Measurements from ENCODE around the gene NEDD4L. TPM values are rescaled to one million over a fixed set of nuclear protein-coding genes. Genes with fewer than 3 reads are reported as not detected.

Gene NEDD4L
- polyA plus RNA-seq, 1 donor (not counting 4 experiments of a cell fraction or from before 2014, with no cell fraction given): 52.6 TPM

DNA sequence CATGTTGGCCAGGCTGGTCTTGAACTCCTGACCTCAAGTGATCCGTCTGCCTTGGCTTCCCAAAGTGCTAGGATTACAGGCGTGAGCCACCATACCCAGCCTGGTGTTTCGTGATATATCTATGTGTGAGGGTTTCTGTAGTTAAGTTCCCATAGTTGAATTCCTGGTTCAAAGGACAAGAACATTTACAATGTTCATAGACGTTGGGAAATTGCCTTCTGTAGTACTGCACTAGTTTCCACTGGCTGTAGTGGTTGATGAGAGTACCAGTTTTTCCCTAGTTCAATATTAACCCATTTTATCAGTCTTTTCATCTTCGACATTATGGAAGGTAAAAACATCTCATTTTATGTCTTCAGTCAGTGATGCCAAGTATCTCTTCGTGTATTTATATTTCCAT, 171.0 kb downstream of the NEDD4L start:
- no peak for FAIRE-seq
- no peaks in the 10 kb centered on the region for H3K9me3 ChIP-seq (ENCODE audit: control insufficient read depth, low read depth, low read length)
- no peaks in the 10 kb centered on the region for H3K36me3 ChIP-seq (ENCODE audit: control insufficient read depth in 2 of 2, extremely low read depth in 1 of 2, insufficient read depth in 2 of 2, low read length in 2 of 2)
- no peak overlapping the region for H3K27ac ChIP-seq (ENCODE audit: control insufficient read depth, insufficient read depth, low read length)
- TF ChIP-seq EZH2 (IDR thresholded peaks at IDR 0.05; ENCODE audit: low read length): no peak
- TF ChIP-seq CTCF (optimal IDR thresholded peaks at IDR 0.05 in 1 of 3, IDR thresholded peaks at IDR 0.05 in 1 of 3, conservative IDR thresholded peaks at IDR 0.05 in 1 of 3; ENCODE audit: extremely low read depth in 1 of 3, insufficient read depth in 2 of 3, low read length in 3 of 3): no peak
- peaks cover 68% of the 10 kb centered on the region for H3K4me1 ChIP-seq (ENCODE audit: control insufficient read depth, extremely low read depth, insufficient read depth, low read length)
- dilution Hi-C loops (cut with MboI; ENCODE audit: extremely low pct_ligation_motif_present, low sequenced_read_pairs): no loop called here
- no peak overlapping the region for H3K4me3 ChIP-seq (ENCODE audit: control insufficient read depth in 2 of 3, extremely low read depth in 1 of 3, insufficient read depth in 2 of 3, low read depth in 1 of 3, low read length in 3 of 3)
- H3K79me2 ChIP-seq (ENCODE audit: control insufficient read depth, insufficient read depth, low read length): peaks cover 51% of the 10 kb centered on the region
- H2AFZ ChIP-seq (ENCODE audit: control insufficient read depth, low read length): no peak overlapping the region
- no peak overlapping the region for H3K9ac ChIP-seq (ENCODE audit: control insufficient read depth, extremely low read depth, insufficient read depth, low read length)
- H3K9me1 ChIP-seq (ENCODE audit: control insufficient read depth, extremely low read depth, insufficient read depth, low read length): no peaks in the 10 kb centered on the region
- no peak for DNase-seq (ENCODE audit: low read depth, low spot score)
- H3K4me2 ChIP-seq (ENCODE audit: control insufficient read depth, extremely low read depth, insufficient read depth, low read depth, low read length): no peak overlapping the region
- no peaks in the 10 kb centered on the region for H4K20me1 ChIP-seq (ENCODE audit: control insufficient read depth, extremely low read depth, insufficient read depth, low read length)
- H3K27me3 ChIP-seq (ENCODE audit: control insufficient read depth, extremely low read depth, insufficient read depth, low read length): no peaks in the 10 kb centered on the region

GRCh38 chr18:58216071-58216481, 172.1 kb downstream of the NEDD4L start:
- no peaks in the 10 kb centered on the region for H3K9me1 ChIP-seq (ENCODE audit: control insufficient read depth, extremely low read depth, insufficient read depth, low read length)
- FAIRE-seq (peak; percentile 66), DNase-seq (ENCODE audit: low read depth, low spot score) (no peak)
- no peaks in the 10 kb centered on the region for H4K20me1 ChIP-seq (ENCODE audit: control insufficient read depth, extremely low read depth, insufficient read depth, low read length)
- H3K36me3 ChIP-seq (ENCODE audit: control insufficient read depth in 2 of 2, extremely low read depth in 1 of 2, insufficient read depth in 2 of 2, low read length in 2 of 2): no peaks in the 10 kb centered on the region
- TF ChIP-seq EZH2 (IDR thresholded peaks at IDR 0.05; ENCODE audit: low read length) (no peak), CTCF (optimal IDR thresholded peaks at IDR 0.05 in 1 of 3, IDR thresholded peaks at IDR 0.05 in 1 of 3, conservative IDR thresholded peaks at IDR 0.05 in 1 of 3; ENCODE audit: extremely low read depth in 1 of 3, insufficient read depth in 2 of 3, low read length in 3 of 3) (no peak)
- no peak overlapping the region for H3K9ac ChIP-seq (ENCODE audit: control insufficient read depth, extremely low read depth, insufficient read depth, low read length)
- no peaks in the 10 kb centered on the region for H3K27me3 ChIP-seq (ENCODE audit: control insufficient read depth, extremely low read depth, insufficient read depth, low read length)
- H3K4me3 ChIP-seq (ENCODE audit: control insufficient read depth in 2 of 3, extremely low read depth in 1 of 3, insufficient read depth in 2 of 3, low read depth in 1 of 3, low read length in 3 of 3): no peak overlapping the region
- peaks cover 69% of the 10 kb centered on the region for H3K4me1 ChIP-seq (ENCODE audit: control insufficient read depth, extremely low read depth, insufficient read depth, low read length)
- no peak overlapping the region for H2AFZ ChIP-seq (ENCODE audit: control insufficient read depth, low read length)
- dilution Hi-C loops (cut with MboI; ENCODE audit: extremely low pct_ligation_motif_present, low sequenced_read_pairs): no loop called here
- H3K79me2 ChIP-seq (ENCODE audit: control insufficient read depth, insufficient read depth, low read length): peaks cover 57% of the 10 kb centered on the region
- H3K27ac ChIP-seq (ENCODE audit: control insufficient read depth, insufficient read depth, low read length): peak overlapping the region; percentile 28
- H3K4me2 ChIP-seq (ENCODE audit: control insufficient read depth, extremely low read depth, insufficient read depth, low read depth, low read length): peak overlapping the region; percentile 27
- H3K9me3 ChIP-seq (ENCODE audit: control insufficient read depth, low read depth, low read length): no peaks in the 10 kb centered on the region

Measured in keratinocyte (primary cell).